HG03432 (cell line): ENCODE data around the gene P2RX5.
A peak's percentile ranks its signal among the peaks of the same experiment; 100 is the strongest.

ENCODE experiments used
- ATAC-seq: cut with Tn5 transposase; IDR thresholded peaks from one replicate; pipeline ENCODE4 v1.9.1; 2021; ENCODE audit warnings: mild to moderate bottlenecking, moderate library complexity; ENCODE audit not compliant: unreplicated experiment

P2RX5 gene

GRCh38 chr17:3657874-3658783, 37.8 kb downstream of the P2RX5 start:
- ATAC-seq = no peak

GRCh38 chr17:3657588-3657869, 38.4 kb downstream of the P2RX5 start:
- no peak for ATAC-seq

- ATAC-seq = no peak
Measured at GRCh38 chr17:3656755-3657587, 39.0 kb downstream of the P2RX5 start.

GRCh38 chr17:3656353-3656752, 39.6 kb downstream of the P2RX5 start:
- no peak for ATAC-seq

GRCh38 chr17:3655766-3656165, 40.2 kb downstream of the P2RX5 start:
- no peak for ATAC-seq

- ATAC-seq = no peak
Measured at GRCh38 chr17:3647769-3648555, 48.0 kb downstream of the P2RX5 start.

- no peak for ATAC-seq
Measured at GRCh38 chr17:3647251-3647650, 48.7 kb downstream of the P2RX5 start.

- no peak for ATAC-seq
Measured at GRCh38 chr17:3645310-3645709, 50.6 kb downstream of the P2RX5 start.

GRCh38 chr17:3643889-3644349, 52.0 kb downstream of the P2RX5 start:
- ATAC-seq = no peak

GRCh38 chr17:3641717-3642486, 54.1 kb downstream of the P2RX5 start:
- ATAC-seq = no peak

GRCh38 chr17:3641014-3641413, 54.9 kb downstream of the P2RX5 start:
- no peak for ATAC-seq

- no peak for ATAC-seq
Measured at GRCh38 chr17:3639981-3640596, 55.9 kb downstream of the P2RX5 start.

- peak; percentile 17 for ATAC-seq
Measured at GRCh38 chr17:3636908-3637373, 59.0 kb downstream of the P2RX5 start.

- ATAC-seq = peak; percentile 94
Measured at GRCh38 chr17:3636154-3636907, 59.6 kb downstream of the P2RX5 start, which contains the start of the genes CTNS and SHPK. CTNS (plus strand) TSS chr17:3636760; CDS start chr17:3640207, 3,447 bp downstream. SHPK (minus strand) TSS chr17:3636250; CDS start chr17:3636219, 31 bp downstream.

GRCh38 chr17:3635474-3636153, 60.3 kb downstream of the P2RX5 start:
- ATAC-seq = no peak

- ATAC-seq = no peak
Measured at GRCh38 chr17:3632287-3632686, 63.7 kb downstream of the P2RX5 start.

GRCh38 chr17:3630781-3631180, 65.2 kb downstream of the P2RX5 start:
- ATAC-seq = no peak

- no peak for ATAC-seq
Measured at GRCh38 chr17:3627769-3628167, 68.2 kb downstream of the P2RX5 start.
